GM21737 (cell line): ENCODE measurements around the gene CD40.

Source experiments
- ATAC-seq: cut with Tn5 transposase; IDR thresholded peaks from one replicate; pipeline ENCODE4 v1.9.1; 2021; ENCODE audit warnings: mild to moderate bottlenecking, moderate library complexity; ENCODE audit not compliant: unreplicated experiment

CD40 gene

DNA sequence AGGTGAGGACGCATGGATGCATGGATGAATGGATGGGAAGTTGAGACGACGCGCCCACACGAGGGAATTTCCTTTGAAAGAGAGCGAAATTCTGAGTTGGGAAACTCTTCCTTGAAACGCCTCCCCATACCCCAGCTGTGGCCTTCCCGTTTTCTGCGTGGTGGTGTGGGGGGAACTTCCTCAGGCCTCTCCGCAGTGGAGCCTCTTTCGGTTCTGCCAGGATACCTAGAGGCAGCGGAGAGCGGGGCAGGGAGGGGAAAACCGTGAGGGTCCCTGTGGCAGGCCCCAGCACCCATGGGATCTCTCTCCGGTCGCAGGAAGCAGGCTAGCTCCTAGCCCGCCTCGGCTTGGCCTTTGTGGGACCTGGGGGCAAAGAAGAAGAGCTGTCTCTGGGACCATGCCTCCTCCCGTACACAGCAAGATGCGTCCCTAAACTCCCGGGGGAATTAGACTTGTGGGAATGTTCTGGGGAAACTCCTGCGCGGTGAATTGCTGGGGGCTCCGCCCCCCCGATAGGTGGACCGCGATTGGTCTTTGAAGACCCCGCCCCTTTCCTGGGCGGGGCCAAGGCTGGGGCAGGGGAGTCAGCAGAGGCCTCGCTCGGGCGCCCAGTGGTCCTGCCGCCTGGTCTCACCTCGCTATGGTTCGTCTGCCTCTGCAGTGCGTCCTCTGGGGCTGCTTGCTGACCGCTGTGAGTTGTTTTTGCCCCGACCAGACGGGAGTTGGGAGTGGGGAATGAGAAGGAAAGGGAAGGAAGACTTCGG lies at the start of gene CD40:
Gene CD40, plus strand, starts transcription at position 611 of the 764 bp plus-strand sequence. Its CDS starts 30 bp downstream, at position 641.
- peak; percentile 70 for ATAC-seq

- ATAC-seq = no peak
Observed at GRCh38 chr20:46070215-46070900, 47.8 kb upstream of the CD40 start.

GRCh38 chr20:46071573-46071972 lies 46.5 kb upstream of the CD40 start:
- ATAC-seq = no peak

DNA sequence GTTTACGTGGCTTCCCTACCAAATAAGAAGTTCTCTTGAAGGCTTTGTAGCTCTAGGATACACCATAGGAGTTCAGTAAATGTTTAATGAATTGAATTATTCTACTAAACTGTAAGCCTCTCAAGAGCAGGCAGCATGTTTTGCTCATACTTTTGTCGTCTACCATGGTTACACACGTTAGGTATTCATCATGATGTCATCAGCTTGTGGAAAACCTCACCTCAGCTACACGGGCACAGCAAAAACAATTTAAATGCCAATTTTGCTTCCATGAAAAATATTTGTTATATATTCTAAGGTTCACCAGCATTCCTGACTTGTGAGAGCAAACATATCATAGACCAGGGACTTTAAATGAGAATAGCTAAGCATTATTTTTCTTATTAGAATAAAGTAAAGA lies 45.1 kb upstream of the CD40 start:
- no peak for ATAC-seq

DNA sequence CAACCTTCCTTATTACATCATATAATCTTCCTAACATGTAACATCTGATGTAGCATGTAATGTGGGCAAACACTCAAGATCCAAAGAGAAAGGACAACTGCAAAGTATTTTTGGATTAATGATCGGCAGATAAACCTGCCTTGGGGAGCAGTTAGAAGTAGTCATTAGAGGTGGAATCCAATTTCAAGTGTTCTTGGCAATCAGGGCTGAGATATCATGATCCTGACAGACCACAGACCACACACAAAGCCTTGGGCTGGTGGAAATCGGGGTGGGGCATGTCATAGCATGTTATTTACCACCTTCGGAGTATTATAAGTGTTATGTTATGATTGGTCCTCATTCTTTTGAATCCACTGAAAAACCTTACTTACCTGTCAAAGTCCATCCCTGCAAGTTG lies 44.7 kb upstream of the CD40 start:
- ATAC-seq = no peak

GRCh38 chr20:46074006-46074405 lies 44.1 kb upstream of the CD40 start:
- no peak for ATAC-seq

GRCh38 chr20:46076806-46077205 lies 41.3 kb upstream of the CD40 start:
- ATAC-seq = no peak

- ATAC-seq = no peak
Observed at GRCh38 chr20:46077642-46078305, 40.3 kb upstream of the CD40 start.

DNA sequence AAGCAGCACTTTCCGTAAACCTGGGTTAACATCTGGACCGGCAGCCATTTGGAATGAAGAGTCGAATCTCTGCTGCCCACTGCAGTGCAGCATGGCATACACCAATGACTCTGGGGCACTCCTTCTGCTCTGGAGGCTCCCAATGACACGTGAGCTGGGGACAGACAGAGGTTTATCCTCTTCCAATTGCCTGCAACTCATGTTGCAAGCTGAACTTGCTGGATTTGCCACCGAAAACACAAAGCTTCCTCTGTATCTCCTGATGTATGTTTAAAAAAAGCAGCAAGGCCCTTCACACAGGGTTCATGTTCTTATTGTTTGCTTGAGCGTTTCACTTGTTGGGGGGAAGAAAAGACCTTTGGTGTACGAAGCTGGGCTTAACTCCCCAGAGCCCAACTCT lies 39.2 kb upstream of the CD40 start:
- no peak for ATAC-seq

- ATAC-seq = no peak
Observed at GRCh38 chr20:46081074-46081473, 37.0 kb upstream of the CD40 start.

GRCh38 chr20:46083101-46083500 lies 35.0 kb upstream of the CD40 start:
- ATAC-seq = no peak

GRCh38 chr20:46083531-46084061 lies 34.5 kb upstream of the CD40 start:
- ATAC-seq = no peak

- ATAC-seq = no peak
Observed at GRCh38 chr20:46084805-46085178, 33.3 kb upstream of the CD40 start.

DNA sequence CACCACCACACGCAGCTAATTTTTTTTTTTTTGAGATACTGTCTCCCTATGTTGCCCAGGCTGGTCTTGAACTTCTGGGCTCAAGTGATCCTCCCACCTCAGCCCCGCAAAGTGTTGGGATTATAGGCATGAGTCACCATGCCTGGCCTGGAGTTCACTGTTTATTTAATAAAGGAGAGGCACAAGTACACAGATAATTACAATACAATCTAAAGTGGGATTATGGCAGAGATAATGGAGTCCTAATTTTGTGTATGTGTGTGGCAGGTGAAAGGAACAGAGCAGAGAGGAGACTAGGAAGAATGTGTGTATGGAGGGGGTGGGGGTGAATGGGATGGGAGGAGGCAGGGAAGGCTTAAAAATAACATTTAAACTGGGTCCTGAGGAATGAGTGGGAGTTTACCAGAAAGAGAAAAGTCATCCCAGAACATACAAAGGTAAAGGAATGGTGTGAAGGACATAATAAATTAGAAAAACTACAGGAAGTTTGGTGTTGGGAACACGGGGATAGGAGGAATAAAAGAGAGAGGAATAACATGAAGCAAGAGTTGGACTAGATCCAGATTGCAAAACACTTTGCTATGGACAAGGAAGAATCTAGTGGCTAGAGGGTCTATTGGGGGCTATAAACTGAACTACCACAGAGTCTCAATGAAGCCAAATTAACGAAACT lies 32.8 kb upstream of the CD40 start:
- no peak for ATAC-seq

DNA sequence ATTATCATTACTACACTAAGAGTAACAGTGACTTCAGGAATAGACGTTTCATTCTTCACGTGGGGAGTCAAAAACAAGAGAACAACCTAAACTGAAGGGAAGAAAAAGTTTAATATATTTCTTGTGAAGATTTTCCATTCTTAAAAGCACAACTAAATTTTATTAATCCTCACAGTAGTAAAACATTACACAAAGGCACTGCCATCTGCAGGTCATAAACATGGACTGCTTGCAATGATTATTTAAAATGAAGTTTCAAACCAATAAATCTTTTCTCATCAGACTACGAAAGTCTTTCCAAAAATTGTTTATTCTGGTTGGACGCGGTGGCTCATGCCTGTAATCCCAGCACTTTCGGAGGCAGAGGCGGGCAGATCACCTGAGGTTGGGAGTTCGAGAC lies 31.0 kb upstream of the CD40 start:
- no peak for ATAC-seq

DNA sequence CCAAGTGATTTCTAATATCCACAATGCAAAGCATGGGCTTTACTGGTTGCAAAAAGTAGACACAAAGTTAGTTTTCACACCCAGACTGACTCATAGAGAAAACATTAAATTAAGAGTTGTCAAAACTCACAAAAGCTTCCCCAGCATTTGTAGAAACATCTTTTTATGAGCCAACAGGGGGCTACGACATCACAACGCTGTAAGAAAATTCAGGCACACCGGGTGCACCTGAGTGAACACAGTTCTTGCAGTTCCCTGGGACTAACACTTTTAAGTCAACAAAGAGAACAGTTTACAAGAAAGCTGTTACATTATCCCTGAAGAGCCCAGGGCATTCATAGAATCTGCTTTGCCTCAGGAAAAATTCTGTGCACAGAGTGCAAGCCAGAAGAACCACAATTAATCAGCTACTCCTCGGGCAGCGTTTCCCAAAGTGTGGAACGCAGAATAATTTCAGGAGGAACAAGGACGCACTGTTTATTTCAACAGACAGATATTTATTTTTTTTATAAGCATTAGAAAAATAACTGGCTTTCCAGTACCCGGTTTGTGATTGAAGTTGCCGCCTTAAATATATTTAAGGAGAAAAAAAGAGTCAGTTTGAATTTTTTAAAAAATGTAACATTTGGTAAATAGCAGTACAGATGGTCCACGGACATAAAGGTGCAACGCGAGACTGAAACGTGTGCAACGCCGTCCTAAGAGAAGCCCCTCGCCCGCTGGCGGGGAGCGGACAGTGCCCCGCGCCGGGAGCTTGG lies 29.5 kb upstream of the CD40 start:
- no peak for ATAC-seq

- peak; percentile 25 for ATAC-seq
Observed at GRCh38 chr20:46089167-46089416, 29.0 kb upstream of the CD40 start.

DNA sequence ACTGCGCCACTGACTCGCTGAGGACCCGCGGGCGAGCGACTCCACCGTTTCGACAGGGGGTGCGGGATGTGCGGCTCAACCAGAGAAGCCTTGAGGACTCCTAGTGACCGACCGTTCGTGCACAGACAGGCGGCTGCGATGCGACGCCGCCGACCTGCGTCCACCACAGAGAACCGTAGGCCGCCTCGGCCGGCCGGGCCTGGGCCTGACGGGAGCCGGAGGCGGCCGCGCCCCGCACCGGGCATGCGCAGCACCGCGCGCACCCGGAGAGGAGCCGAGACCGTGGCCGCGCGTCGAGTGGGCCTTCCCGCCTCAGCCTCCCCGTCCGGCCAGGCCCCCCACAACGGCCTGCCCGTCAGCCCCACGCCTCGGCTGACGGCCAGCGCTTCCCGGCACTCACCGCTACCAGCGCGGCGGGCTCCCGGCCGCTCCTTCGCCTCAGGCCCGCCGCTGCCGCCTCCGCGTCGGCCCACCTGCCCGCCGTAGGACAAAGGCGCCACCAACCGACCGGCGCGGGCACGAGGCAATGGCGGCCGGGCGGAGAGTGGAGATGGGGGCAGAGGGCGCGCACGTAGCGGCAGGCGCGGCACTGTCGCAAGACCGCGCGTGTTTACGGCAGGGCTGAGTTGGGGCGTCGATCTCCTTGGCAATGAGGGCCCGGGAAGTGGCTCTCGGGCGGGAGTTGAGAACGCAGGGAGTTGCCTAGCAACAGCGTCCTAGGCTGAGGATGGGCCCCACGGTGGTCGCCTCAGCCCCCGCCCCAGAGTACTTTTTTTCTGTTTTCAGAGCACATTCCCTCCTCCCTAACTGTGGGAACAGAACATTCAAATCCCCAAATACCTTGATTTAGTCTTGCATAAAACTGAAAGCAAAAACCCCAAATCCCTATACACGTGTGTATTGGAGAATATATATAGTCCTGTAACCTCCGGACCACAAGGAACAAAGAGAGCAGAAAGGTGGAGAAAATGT lies 28.4 kb upstream of the CD40 start, which contains the start of gene NCOA5:
Gene NCOA5, minus strand, starts transcription at position 546 of the 972 bp plus-strand sequence. CDS start 10,538 bp downstream, outside the sequence.
- peak; percentile 85 for ATAC-seq
